ENCODE results near the gene OR2M7.
"Not testable (repeated sequence)": the region's sequence is repeated elsewhere in the genome, so short reads cannot be mapped to it uniquely, and the experiment has no call there.

Gene OR2M7

GRCh38 chr1:248324468-248324867 is at the start of gene OR2M7:
OR2M7 (minus strand) TSS chr1:248324568; CDS start chr1:248324568, 0 bp downstream.
- no peak for DNase-seq

GRCh38 chr1:248373761-248374160 is 49.4 kb upstream of the OR2M7 start:
- no peak for DNase-seq

- no peak for DNase-seq
These were observed 48.0 kb upstream of the OR2M7 start for GRCh38 chr1:248372394-248372793.

GRCh38 chr1:248366609-248367008 is 42.2 kb upstream of the OR2M7 start:
- DNase-seq = no peak

GRCh38 chr1:248361121-248361715 is 36.9 kb upstream of the OR2M7 start, which contains the start of gene OR2T4:
OR2T4 (plus strand) TSS chr1:248361665; CDS start chr1:248361665, 0 bp downstream.
- DNase-seq = no peak

GRCh38 chr1:248359415-248359814 is 35.0 kb upstream of the OR2M7 start:
- no peak for DNase-seq

GRCh38 chr1:248348475-248348874 is 24.1 kb upstream of the OR2M7 start, which contains the start of gene OR14C36:
OR14C36 (plus strand) TSS chr1:248348775; CDS start chr1:248348775, 0 bp downstream.
- DNase-seq = no peak

GRCh38 chr1:248343451-248343850 is 19.1 kb upstream of the OR2M7 start:
- DNase-seq = no peak

- no peak for DNase-seq
These were observed 7.6 kb downstream of the OR2M7 start for GRCh38 chr1:248316796-248317195.

GRCh38 chr1:248306740-248307139 is 17.6 kb downstream of the OR2M7 start:
- not testable (repeated sequence) for DNase-seq

GRCh38 chr1:248306103-248306502 is 18.3 kb downstream of the OR2M7 start:
- DNase-seq = no peak

GRCh38 chr1:248305672-248306071 is 18.7 kb downstream of the OR2M7 start:
- DNase-seq = not testable (repeated sequence)

GRCh38 chr1:248303324-248303723 is 21.0 kb downstream of the OR2M7 start, which contains the start of gene OR2T12:
OR2T12 (minus strand) TSS chr1:248303424; CDS start chr1:248295578, 7,846 bp downstream.
- DNase-seq = no peak

- peak; percentile 5 for DNase-seq
These were observed 36.0 kb downstream of the OR2M7 start for GRCh38 chr1:248288391-248288790.

- DNase-seq = no peak
These were observed 46.5 kb downstream of the OR2M7 start, which contains the start of gene OR2T33 for GRCh38 chr1:248277876-248278275. OR2T33 (minus strand) TSS chr1:248277976; CDS start chr1:248273814, 4,162 bp downstream.

All from inflammatory macrophage treated with lipopolysaccharide for 4 hours (primary cell).